Endothelial cell of umbilical vein (primary cell): ENCODE results near the gene PTPN12. TPM values are rescaled to one million over a fixed set of nuclear protein-coding genes. Genes with fewer than 3 reads are reported as not detected.

Experiments
- BruUV-seq: library from RNA; stranded (reverse); fragments of 400-500 nt; replicated peaks from 2 replicates; lab custom pipeline; 2021; lab: Mats Ljungman, UMichigan
- CTCF ChIA-PET: fragments of 300-600, 350-600 bp; sonication (Branson Sonifier 250); formaldehyde crosslinking; loops from one replicate; lab custom pipeline; 2021; ENCODE audit warnings: antibody characterized with exemption, inconsistent platforms; lab: Charles Lee
- POLR2A ChIA-PET: fragments of 300-600, 350-600 bp; sonication (Branson Sonifier 250); formaldehyde crosslinking; loops from one replicate; lab custom pipeline; 2021; ENCODE audit warnings: antibody characterized with exemption, inconsistent platforms; lab: Charles Lee
- DNase-seq: peaks from one replicate; pipeline ENCODE4 v3.0.0-alpha.2; 2011; ENCODE audit warnings: low read depth, low spot score
- FAIRE-seq: peaks from 2 replicates; lab custom pipeline; 2011; peaks lifted over from hg19 to GRCh38; lab: Jason Lieb, UNC
- H2AFZ ChIP-seq: 2 replicates; pipeline ENCODE4 v1.6.0; 2012; ENCODE audit warnings: low read depth, low read length, control low read depth, inconsistent platforms
- H3K27ac ChIP-seq: 2 replicates; pipeline ENCODE4 v1.5.1; 2011; ENCODE audit warnings: low read depth, mild to moderate bottlenecking, control low read depth, low read length, moderate library complexity; ENCODE audit not compliant: insufficient read depth
- H3K27me3 ChIP-seq, 2 experiments: 2 replicates each; pipeline versions ENCODE4 v1.6.0 to v1.6.1; 2011; ENCODE audit warnings: low read length in 2 of 2, mixed read lengths in 1 of 2; ENCODE audit not compliant: control insufficient read depth in 2 of 2, insufficient read depth in 2 of 2
- H3K36me3 ChIP-seq, 2 experiments: 2 replicates in 1 of 2; 3 replicates in 1 of 2; pipeline ENCODE4 v1.5.1; 2011; ENCODE audit warnings: low read length in 2 of 2, mild to moderate bottlenecking in 1 of 2, moderate library complexity in 1 of 2; ENCODE audit not compliant: control insufficient read depth in 2 of 2, insufficient read depth in 2 of 2; ENCODE audit errors: extremely low read depth in 1 of 2
- H3K4me1 ChIP-seq: 3 replicates; pipeline ENCODE4 v1.5.1; 2011; ENCODE audit warnings: mild to moderate bottlenecking, low read length; ENCODE audit not compliant: control insufficient read depth, insufficient read depth; ENCODE audit errors: extremely low read depth
- H3K4me2 ChIP-seq: 2 replicates; pipeline ENCODE4 v1.6.1; 2011; ENCODE audit warnings: low read length, control low read depth, mixed read lengths; ENCODE audit not compliant: insufficient read depth
- H3K4me3 ChIP-seq, 3 experiments: fragments of 200-600 bp in 1 of 3; sonication (generic), shearing (Covaris generic) in 1 of 3; replicated peaks in 1 of 3; 2 replicates each; pipeline ENCODE4 v1.5.1; 2011 to 2016; ENCODE audit warnings: control low read depth in 3 of 3, low read length in 3 of 3, mild to moderate bottlenecking in 2 of 3, inconsistent platforms in 1 of 3, low read depth in 1 of 3, moderate library complexity in 1 of 3; ENCODE audit not compliant: insufficient read depth in 1 of 3
- H3K79me2 ChIP-seq: 2 replicates; pipeline ENCODE4 v1.6.0; 2012; ENCODE audit warnings: low read length, inconsistent platforms; ENCODE audit not compliant: control insufficient read depth, insufficient read depth
- H3K9ac ChIP-seq: replicated peaks from 2 replicates; pipeline ENCODE3; 2011; ENCODE audit warnings: low read length, control low read depth; ENCODE audit not compliant: insufficient read depth; ENCODE audit errors: extremely low read depth
- H3K9me1 ChIP-seq: replicated peaks from 3 replicates; pipeline ENCODE4 v1.6.0; 2011; ENCODE audit warnings: mild to moderate bottlenecking, low read length; ENCODE audit not compliant: control insufficient read depth, insufficient read depth; ENCODE audit errors: extremely low read depth
- H3K9me3 ChIP-seq: replicated peaks from 2 replicates; pipeline ENCODE4 v1.5.1; 2012; ENCODE audit warnings: low read length, inconsistent platforms; ENCODE audit not compliant: control insufficient read depth, insufficient read depth
- H4K20me1 ChIP-seq: replicated peaks from 2 replicates; pipeline ENCODE3; 2011; ENCODE audit warnings: mild to moderate bottlenecking, low read length; ENCODE audit not compliant: control insufficient read depth, insufficient read depth; ENCODE audit errors: extremely low read depth
- CTCF ChIP-seq, 2 donors: IDR thresholded peaks; 1 replicate in 1 of 2; 2 replicates in 1 of 2; pipeline ENCODE4 v1.5.1; 2011; ENCODE audit warnings: low read length in 2 of 2, mild to moderate bottlenecking in 2 of 2, moderate library complexity in 2 of 2, control low read depth in 1 of 2, inconsistent platforms in 1 of 2, low read depth in 1 of 2; ENCODE audit not compliant: insufficient read depth in 1 of 2; ENCODE audit errors: extremely low read depth in 1 of 2
- EZH2 ChIP-seq: IDR thresholded peaks from 2 replicates; pipeline ENCODE4 v1.6.1; 2012; ENCODE audit warnings: borderline replicate concordance, low read depth, mild to moderate bottlenecking, moderate library complexity, low read length, inconsistent platforms; ENCODE audit not compliant: severe bottlenecking
- FOS ChIP-seq: IDR thresholded peaks from 2 replicates; pipeline ENCODE4 v1.6.1; 2011; ENCODE audit warnings: mild to moderate bottlenecking, low read length, moderate library complexity, borderline replicate concordance; ENCODE audit not compliant: insufficient read depth
- GATA2 ChIP-seq: IDR thresholded peaks from 2 replicates; pipeline ENCODE4 v1.7.0; 2011; ENCODE audit warnings: low read depth, mild to moderate bottlenecking, moderate library complexity, mixed read lengths, low read length; ENCODE audit not compliant: insufficient read length, insufficient read depth
- JUN ChIP-seq: IDR thresholded peaks from 2 replicates; pipeline ENCODE4 v1.6.1; 2011; ENCODE audit warnings: borderline replicate concordance, low read depth; ENCODE audit not compliant: insufficient read length, insufficient read depth
- MAX ChIP-seq: IDR thresholded peaks from 2 replicates; pipeline ENCODE4 v1.6.1; 2011; ENCODE audit not compliant: insufficient read depth, insufficient read length
- MYC ChIP-seq: IDR thresholded peaks from one replicate; pipeline ENCODE4 v1.6.1; 2011; ENCODE audit warnings: mild to moderate bottlenecking, low read depth, low read length
- POLR2A ChIP-seq: IDR thresholded peaks from 2 replicates; pipeline ENCODE4 v1.6.1; 2012; ENCODE audit warnings: low read depth, mild to moderate bottlenecking, control low read depth, low read length
- POLR2AphosphoS5 ChIP-seq: IDR thresholded peaks from 2 replicates; pipeline ENCODE4 v1.6.1; 2012; ENCODE audit warnings: low read depth, mild to moderate bottlenecking, control low read depth, low read length, moderate library complexity; ENCODE audit not compliant: insufficient read depth
- dilution Hi-C: fragments of 300-500 bp; cut with MboI; formaldehyde crosslinking; loops from one replicate; pipeline ENCODE4 v1.15.0; 2019; ENCODE audit warnings: low sequenced_read_pairs; ENCODE audit not compliant: extremely low pct_ligation_motif_present
- intact Hi-C: fragments of 100-400 bp; cut with micrococcal nuclease; formaldehyde crosslinking; loops from one replicate; pipeline ENCODE4 v1.10.0; 2022
- polyA plus RNA-seq, 4 experiments: library from polyadenylated mRNA; depleted of rRNA in 3 of 4; stranded (reverse) in 3 of 4; unstranded in 1 of 4; fragments of >200 nt; gene quantifications; 2 replicates each; pipeline versions ENCODE4 v1.2.1 to v1.2.3, GENCODE V29; 2011 to 2012; ENCODE audit warnings: missing spikeins in 1 of 4
- total RNA-seq: library from RNA; stranded (reverse); gene quantifications from 2 replicates; pipeline ENCODE4 v1.2.3, GENCODE V29; 2021

The PTPN12 gene
- total and polyA plus RNA-seq, 2 donors (not counting 3 experiments of a cell fraction or from before 2014, with no cell fraction given): 30.6 to 137 TPM

GRCh38 chr7:77606562-77606961 lies 69.5 kb downstream of the PTPN12 start:
- no peak for FAIRE-seq
- no peaks in the 10 kb centered on the region for H3K27me3 ChIP-seq
- no peak for DNase-seq
- no peak overlapping the region for H3K27ac ChIP-seq
- no peaks in the 10 kb centered on the region for H3K9me1 ChIP-seq
- CTCF ChIA-PET: no interaction called here
- H4K20me1 ChIP-seq: no peaks in the 10 kb centered on the region
- no peak for TF ChIP-seq MYC
- no peak for TF ChIP-seq MAX
- TF ChIP-seq CTCF (IDR thresholded peaks at IDR 0.05; ENCODE audit: extremely low read depth in 1 of 2, insufficient read depth in 1 of 2, low read depth in 1 of 2, low read length in 2 of 2): no peak
- TF ChIP-seq POLR2AphosphoS5: no peak
- no peak for TF ChIP-seq GATA2
- no peak for TF ChIP-seq JUN
- TF ChIP-seq EZH2: no peak
- TF ChIP-seq FOS: no peak
- TF ChIP-seq POLR2A: no peak
- H2AFZ ChIP-seq: no peak overlapping the region
- no peaks in the 10 kb centered on the region for H3K9me3 ChIP-seq
- dilution Hi-C loops: no loop called here
- H3K4me1 ChIP-seq: peaks cover 5% of the 10 kb centered on the region
- POLR2A ChIA-PET: no interaction called here
- peaks cover 15% of the 10 kb centered on the region for H3K79me2 ChIP-seq
- no peak overlapping the region for H3K9ac ChIP-seq
- intact Hi-C loops: no loop called here
- no TSS peak for BruUV-seq
- no peak overlapping the region for H3K4me2 ChIP-seq
- H3K36me3 ChIP-seq: peaks cover 7 to 16% of the 10 kb centered on the region in 2 experiments
- H3K4me3 ChIP-seq: no peak overlapping the region
